H1 (cell line): ENCODE data around the gene CAMTA1. TPM values are rescaled to one million over a fixed set of nuclear protein-coding genes. Genes with fewer than 3 reads are reported as not detected.

Source experiments
- CTCF ChIA-PET: fragments of 300-600 bp; sonication (Branson Sonifier 250); formaldehyde crosslinking; loops from one replicate; lab custom pipeline; 2021; ENCODE audit not compliant: partially characterized antibody; lab: Charles Lee
- POLR2A ChIA-PET: fragments of 300-600 bp; sonication (Branson Sonifier 250); formaldehyde crosslinking; loops from one replicate; lab custom pipeline; 2021; ENCODE audit warnings: inconsistent platforms; ENCODE audit not compliant: partially characterized antibody; lab: Charles Lee
- DNase-seq, 2 experiments: peaks; one replicate each; pipeline versions ENCODE4 v3.0.0 to v3.0.0-alpha.2; 2010 to 2022; ENCODE audit warnings: low spot score in 2 of 2, low read depth in 1 of 2, mixed read lengths in 1 of 2
- FAIRE-seq: peaks from 2 replicates; lab custom pipeline; 2011; peaks lifted over from hg19 to GRCh38; lab: Jason Lieb, UNC
- H2AFZ ChIP-seq: 2 replicates; pipeline ENCODE4 v1.8.1; 2012; ENCODE audit warnings: low read length, inconsistent platforms
- H2AK5ac ChIP-seq: 2 replicates; pipeline ENCODE4 v1.6.1; 2013; ENCODE audit warnings: low read depth, low read length
- H2BK120ac ChIP-seq: replicated peaks from 2 replicates; pipeline ENCODE3; 2013; ENCODE audit warnings: low read depth, low read length, inconsistent platforms
- H2BK12ac ChIP-seq: 2 replicates; pipeline ENCODE4 v1.6.1; 2013; ENCODE audit warnings: low read depth, low read length
- H2BK15ac ChIP-seq: 2 replicates; pipeline ENCODE4 v1.6.1; 2013; ENCODE audit warnings: low read length
- H2BK20ac ChIP-seq: 2 replicates; pipeline ENCODE4 v1.6.1; 2013; ENCODE audit warnings: low read length
- H2BK5ac ChIP-seq: 2 replicates; pipeline ENCODE4 v1.6.1; 2013; ENCODE audit warnings: low read depth, low read length
- H3K14ac ChIP-seq: 2 replicates; pipeline ENCODE4 v1.6.1; 2013; ENCODE audit warnings: inconsistent platforms; ENCODE audit not compliant: insufficient read length
- H3K18ac ChIP-seq: 2 replicates; pipeline ENCODE4 v1.6.1; 2013; ENCODE audit warnings: low read length; ENCODE audit errors: extremely low read depth
- H3K23ac ChIP-seq: 2 replicates; pipeline ENCODE4 v1.6.1; 2013; ENCODE audit warnings: inconsistent platforms; ENCODE audit not compliant: insufficient read length
- H3K23me2 ChIP-seq: 2 replicates; pipeline ENCODE4 v1.6.1; 2013; ENCODE audit warnings: low read depth, low read length
- H3K27ac ChIP-seq: 2 replicates; pipeline ENCODE4 v1.6.1; 2011; ENCODE audit warnings: low read depth, low read length, inconsistent platforms
- H3K27me3 ChIP-seq, 4 experiments: replicated peaks in 1 of 4; 1 replicate in 1 of 4; 2 replicates in 3 of 4; pipeline versions ENCODE4 v1.6.1 to v1.8.1; 2011 to 2013; ENCODE audit warnings: low read length in 3 of 4, mild to moderate bottlenecking in 3 of 4, inconsistent platforms in 2 of 4, mixed read lengths in 2 of 4, moderate library complexity in 1 of 4; ENCODE audit not compliant: control insufficient read depth in 3 of 4, insufficient read depth in 3 of 4; ENCODE audit errors: extremely low read depth in 1 of 4
- H3K36me3 ChIP-seq, 4 experiments: 2 replicates each; pipeline versions ENCODE4 v1.6.1 to v1.8.1; 2011 to 2013; ENCODE audit warnings: mild to moderate bottlenecking in 4 of 4, low read length in 3 of 4, moderate library complexity in 2 of 4, control low read depth in 1 of 4, inconsistent platforms in 1 of 4; ENCODE audit not compliant: insufficient read depth in 4 of 4, control insufficient read depth in 2 of 4
- H3K4ac ChIP-seq: replicated peaks from 2 replicates; pipeline ENCODE3; 2013; ENCODE audit warnings: low read length, low read depth, mixed read lengths, inconsistent platforms; ENCODE audit not compliant: insufficient read length
- H3K4me1 ChIP-seq, 4 experiments: replicated peaks in 1 of 4; 1 replicate in 1 of 4; 2 replicates in 3 of 4; pipeline versions ENCODE4 v1.6.1 to v1.8.1; 2011 to 2013; ENCODE audit warnings: low read length in 3 of 4, inconsistent platforms in 2 of 4, mixed read lengths in 1 of 4; ENCODE audit not compliant: insufficient read depth in 4 of 4, control insufficient read depth in 3 of 4
- H3K4me2 ChIP-seq, 2 experiments: 2 replicates each; pipeline versions ENCODE4 v1.6.1 to v1.8.1; 2011 to 2013; ENCODE audit warnings: low read depth in 2 of 2, low read length in 2 of 2, control low read depth in 1 of 2, inconsistent platforms in 1 of 2, mild to moderate bottlenecking in 1 of 2; ENCODE audit not compliant: insufficient read depth in 1 of 2
- H3K4me3 ChIP-seq, 4 experiments: fragments of 200-600, 300-600 bp in 1 of 4; sonication (generic), shearing (Covaris generic), sonication (Bioruptor Twin) in 1 of 4; 2 replicates each; pipeline versions ENCODE4 v1.5.1 to v1.8.1; 2011 to 2016; ENCODE audit warnings: low read length in 4 of 4, low read depth in 3 of 4, control low read depth in 2 of 4, inconsistent platforms in 2 of 4, mild to moderate bottlenecking in 2 of 4, mixed read lengths in 1 of 4, moderate library complexity in 1 of 4; ENCODE audit not compliant: insufficient read depth in 2 of 4; ENCODE audit errors: extremely low read depth in 1 of 4
- H3K56ac ChIP-seq: replicated peaks from 2 replicates; pipeline ENCODE3; 2013; ENCODE audit warnings: low read depth, mild to moderate bottlenecking, mixed read lengths, low read length, inconsistent platforms; ENCODE audit not compliant: insufficient read length
- H3K79me1 ChIP-seq: 2 replicates; pipeline ENCODE4 v1.6.1; 2013; ENCODE audit warnings: low read depth, low read length, control low read depth
- H3K79me2 ChIP-seq, 2 experiments: 2 replicates each; pipeline versions ENCODE4 v1.6.1 to v1.8.1; 2012 to 2013; ENCODE audit warnings: low read length in 2 of 2, mild to moderate bottlenecking in 2 of 2, inconsistent platforms in 1 of 2; ENCODE audit not compliant: insufficient read depth in 2 of 2, control insufficient read depth in 1 of 2
- H3K9ac ChIP-seq, 4 experiments: replicated peaks in 1 of 4; 1 replicate in 1 of 4; 2 replicates in 3 of 4; pipeline versions ENCODE4 v1.6.1 to v1.8.1; 2011 to 2013; ENCODE audit warnings: low read depth in 3 of 4, low read length in 3 of 4, control low read depth in 2 of 4, mild to moderate bottlenecking in 2 of 4, moderate library complexity in 2 of 4, inconsistent platforms in 1 of 4; ENCODE audit errors: extremely low read depth in 1 of 4
- H3K9me3 ChIP-seq, 2 experiments: 2 replicates each; pipeline versions ENCODE4 v1.6.1 to v1.8.1; 2012 to 2013; ENCODE audit warnings: mild to moderate bottlenecking in 2 of 2, moderate library complexity in 2 of 2, control low read depth in 1 of 2, inconsistent platforms in 1 of 2, low read depth in 1 of 2, low read length in 1 of 2, mixed read lengths in 1 of 2; ENCODE audit not compliant: insufficient read depth in 2 of 2
- H4K20me1 ChIP-seq, 2 experiments: replicated peaks in 1 of 2; 2 replicates each; pipeline versions ENCODE3 to v1.8.1; 2011 to 2013; ENCODE audit warnings: inconsistent platforms in 2 of 2, low read length in 2 of 2, mild to moderate bottlenecking in 1 of 2; ENCODE audit not compliant: insufficient read depth in 2 of 2, control insufficient read depth in 1 of 2
- H4K5ac ChIP-seq: 2 replicates; pipeline ENCODE4 v1.6.1; 2013; ENCODE audit warnings: low read length, low read depth, mixed read lengths, inconsistent platforms; ENCODE audit not compliant: insufficient read length
- H4K8ac ChIP-seq: 2 replicates; pipeline ENCODE4 v1.8.0; 2013; ENCODE audit warnings: mild to moderate bottlenecking, moderate library complexity, low read length, inconsistent platforms; ENCODE audit not compliant: insufficient read depth; ENCODE audit errors: extremely low read depth
- H4K91ac ChIP-seq: replicated peaks from 2 replicates; pipeline ENCODE3; 2013; ENCODE audit warnings: low read length, mixed read lengths, inconsistent platforms; ENCODE audit not compliant: insufficient read length
- ASH2L ChIP-seq: fragments of 200-600, 300-600 bp; sonication (generic); IDR thresholded peaks from one replicate; pipeline ENCODE4 v1.7.1; 2017; ENCODE audit warnings: low read length
- MAFK ChIP-seq: IDR thresholded peaks from 2 replicates; pipeline ENCODE4 v1.6.1; 2012; ENCODE audit warnings: low read depth, mild to moderate bottlenecking, improper control_type of control experiment, low read length
- TEAD4 ChIP-seq: IDR thresholded peaks from 2 replicates; pipeline ENCODE4 v1.6.1; 2012; ENCODE audit warnings: low read depth, low read length, inconsistent platforms, mixed read lengths
- WGBS, 2 experiments: shearing (Covaris generic) in 1 of 2; methylation state at CpG; one replicate each; pipeline versions ENCODE4 v1.1.6 to v1.1.7; 2013 to 2015; ENCODE audit warnings: low lambda C conversion rate in 2 of 2, mixed read lengths in 2 of 2, inconsistent platforms in 1 of 2, low coverage in 1 of 2, missing lambda C conversion rate in 1 of 2; ENCODE audit not compliant: insufficient replicate concordance in 2 of 2, insufficient coverage in 1 of 2, insufficient read length in 1 of 2; ENCODE audit errors: extremely low coverage in 1 of 2, missing lambda C conversion rate in 1 of 2; 5-methylcytosine and 5-hydroxymethylcytosine counted together
- polyA plus RNA-seq, 7 experiments: library from polyadenylated mRNA; depleted of rRNA in 3 of 7; stranded (reverse) in 5 of 7; unstranded in 2 of 7; fragments of >200 nt in 5 of 7; fragments of 200-250 nt in 2 of 7; gene quantifications; 1 replicate in 5 of 7; 2 replicates in 1 of 7; 4 replicates in 1 of 7; pipeline versions ENCODE4 v1.2.1 to v1.2.3, GENCODE V29; 2011 to 2013; ENCODE audit warnings: missing spikeins in 2 of 7, mixed read lengths in 2 of 7
- total RNA-seq: library from RNA; stranded (reverse); fragmentation: NEBNext Ultra II Directional; extraction: Animal tissue kit (Norgen Biotek cat#: 25700); gene quantifications from 2 replicates; pipeline ENCODE4 v1.2.1, GENCODE V29; 2021

The CAMTA1 gene
- total and polyA plus RNA-seq, 2 of the 8 experiments (the other 6 are each of a cell fraction or from before 2014, with no cell fraction given), result 65.0 to 119 TPM

GRCh38 chr1:7717748-7718368 lies 932.6 kb downstream of the CAMTA1 start:
- Histone ChIP-seq H4K20me1 (peaks cover 0 to 4% of the 10 kb centered on the region in 2 experiments), H3K4ac (no peak overlapping the region), H2BK120ac (no peak overlapping the region), H2BK5ac (no peak overlapping the region), H2AK5ac (no peak overlapping the region), H3K56ac (no peak overlapping the region), H2BK20ac (no peak overlapping the region), H3K79me2 (no peaks in the 10 kb centered on the region), H3K23ac (no peak overlapping the region), H3K27ac (no peak overlapping the region), H4K91ac (no peak overlapping the region), H3K36me3 (no peaks in the 10 kb centered on the region), H3K4me2 (no peak overlapping the region), H3K79me1 (no peaks in the 10 kb centered on the region), H3K18ac (no peak overlapping the region), H3K4me3 (no peak overlapping the region), H3K14ac (no peak overlapping the region), H2BK15ac (no peak overlapping the region), H4K5ac (no peak overlapping the region), H3K9me3 (no peaks in the 10 kb centered on the region), H3K23me2 (no peaks in the 10 kb centered on the region), H3K9ac (no peak overlapping the region), H2AFZ (no peak overlapping the region), H4K8ac (no peak overlapping the region), H3K27me3 (peaks cover 0 to 9% (median 1%) of the 10 kb centered on the region in 4 experiments; a peak in 3 of 7 replicates), H2BK12ac (no peak overlapping the region), H3K4me1 (peaks cover 0 to 4% (median 0%) of the 10 kb centered on the region in 4 experiments; a peak in 1 of 7 replicates)
- POLR2A ChIA-PET, result no interaction called here
- 0 out of 2 replicates have a peak, but pooled peaks have one; percentile 19 for TF ChIP-seq TEAD4
- no peak for TF ChIP-seq ASH2L
- no peak for TF ChIP-seq MAFK
- FAIRE-seq, result no peak
- DNase-seq, result no peak
- CTCF ChIA-PET, result interaction anchor here (0.7 to 2.7 kb wide), 5 partner anchors 9 to 129 kb away, joined by 3 to 21 read pairs (median 5); no protein-coding TSS in a partner anchor
- 73% methylated on average over 22 of the region's 22 CpGs; no CpG with 5 or more reads in 1 of the 2 experiments for WGBS, 2 experiments
